ENCODE measurements around the gene TEX51.

The TEX51 gene

GRCh38 chr2:126908721-126909177 lies 10.1 kb downstream of the TEX51 start:
- in situ Hi-C loops (cut with MboI; ENCODE audit: low pct_unique_long_range_greater_than_20kb, low sequenced_read_pairs), result no loop called here
- no peak for DNase-seq

- in situ Hi-C loops (cut with MboI; ENCODE audit: low pct_unique_long_range_greater_than_20kb, low sequenced_read_pairs), result no loop called here
- DNase-seq, result no peak
These were observed 10.7 kb downstream of the TEX51 start for GRCh38 chr2:126909366-126909765.

GRCh38 chr2:126909781-126910180 lies 11.1 kb downstream of the TEX51 start:
- in situ Hi-C loops (cut with MboI; ENCODE audit: low pct_unique_long_range_greater_than_20kb, low sequenced_read_pairs), result no loop called here
- no peak for DNase-seq

GRCh38 chr2:126910637-126911036 lies 11.9 kb downstream of the TEX51 start:
- DNase-seq, result no peak
- in situ Hi-C loops (cut with MboI; ENCODE audit: low pct_unique_long_range_greater_than_20kb, low sequenced_read_pairs), result no loop called here

- in situ Hi-C loops (cut with MboI; ENCODE audit: low pct_unique_long_range_greater_than_20kb, low sequenced_read_pairs), result no loop called here
- DNase-seq, result no peak
These were observed 12.6 kb downstream of the TEX51 start for GRCh38 chr2:126911111-126911796.

- DNase-seq, result no peak
- in situ Hi-C loops (cut with MboI; ENCODE audit: low pct_unique_long_range_greater_than_20kb, low sequenced_read_pairs), result no loop called here
These were observed 13.5 kb downstream of the TEX51 start for GRCh38 chr2:126912201-126912600.

- in situ Hi-C loops (cut with MboI; ENCODE audit: low pct_unique_long_range_greater_than_20kb, low sequenced_read_pairs), result no loop called here
- DNase-seq, result no peak
These were observed 14.6 kb downstream of the TEX51 start for GRCh38 chr2:126913329-126913728.

- in situ Hi-C loops (cut with MboI; ENCODE audit: low pct_unique_long_range_greater_than_20kb, low sequenced_read_pairs), result no loop called here
- DNase-seq, result no peak
These were observed 15.4 kb downstream of the TEX51 start for GRCh38 chr2:126913881-126914615.

GRCh38 chr2:126914811-126915500 lies 16.3 kb downstream of the TEX51 start:
- in situ Hi-C loops (cut with MboI; ENCODE audit: low pct_unique_long_range_greater_than_20kb, low sequenced_read_pairs), result no loop called here
- DNase-seq, result no peak

GRCh38 chr2:126915903-126916302 lies 17.2 kb downstream of the TEX51 start:
- in situ Hi-C loops (cut with MboI; ENCODE audit: low pct_unique_long_range_greater_than_20kb, low sequenced_read_pairs), result no loop called here

GRCh38 chr2:126916744-126917143 lies 18.1 kb downstream of the TEX51 start:
- DNase-seq, result no peak
- in situ Hi-C loops (cut with MboI; ENCODE audit: low pct_unique_long_range_greater_than_20kb, low sequenced_read_pairs), result no loop called here

More at GRCh38 chr2:126915903-126916302, 17.2 kb downstream of the TEX51 start:
- DNase-seq, result no peak

GRCh38 chr2:126921066-126921465 lies 22.4 kb downstream of the TEX51 start:
- in situ Hi-C loops (cut with MboI; ENCODE audit: low pct_unique_long_range_greater_than_20kb, low sequenced_read_pairs), result no loop called here
- DNase-seq, result no peak

- in situ Hi-C loops (cut with MboI; ENCODE audit: low pct_unique_long_range_greater_than_20kb, low sequenced_read_pairs), result no loop called here
- DNase-seq, result no peak
These were observed 32.4 kb downstream of the TEX51 start for GRCh38 chr2:126930970-126931590.

- no peak for DNase-seq
- in situ Hi-C loops (cut with MboI; ENCODE audit: low pct_unique_long_range_greater_than_20kb, low sequenced_read_pairs), result no loop called here
These were observed 33.8 kb downstream of the TEX51 start for GRCh38 chr2:126932529-126932928.

- DNase-seq, result no peak
- in situ Hi-C loops (cut with MboI; ENCODE audit: low pct_unique_long_range_greater_than_20kb, low sequenced_read_pairs), result no loop called here
These were observed 34.4 kb downstream of the TEX51 start for GRCh38 chr2:126932966-126933710.

- in situ Hi-C loops (cut with MboI; ENCODE audit: low pct_unique_long_range_greater_than_20kb, low sequenced_read_pairs), result no loop called here
- DNase-seq, result no peak
These were observed 35.0 kb downstream of the TEX51 start for GRCh38 chr2:126933711-126934091.

- in situ Hi-C loops (cut with MboI; ENCODE audit: low pct_unique_long_range_greater_than_20kb, low sequenced_read_pairs), result no loop called here
- DNase-seq, result no peak
These were observed 36.1 kb downstream of the TEX51 start for GRCh38 chr2:126934809-126935208.

GRCh38 chr2:126935774-126936173 lies 37.1 kb downstream of the TEX51 start:
- DNase-seq, result no peak
- in situ Hi-C loops (cut with MboI; ENCODE audit: low pct_unique_long_range_greater_than_20kb, low sequenced_read_pairs), result no loop called here

GRCh38 chr2:126936219-126936723 lies 37.6 kb downstream of the TEX51 start:
- no peak for DNase-seq
- in situ Hi-C loops (cut with MboI; ENCODE audit: low pct_unique_long_range_greater_than_20kb, low sequenced_read_pairs), result no loop called here

All from KBM-7 (cell line).